GM18909 (cell line): Measurements from ENCODE around the gene FDX2.
"Not testable (repeated sequence)": the region's sequence is repeated elsewhere in the genome, so short reads cannot be mapped to it uniquely, and the experiment has no call there.

Experiments
- ATAC-seq: cut with Tn5 transposase; IDR thresholded peaks from one replicate; pipeline ENCODE4 v1.9.1; 2021; ENCODE audit warnings: mild to moderate bottlenecking; ENCODE audit not compliant: unreplicated experiment, poor library complexity

Gene FDX2

GRCh38 chr19:10285393-10285792 lies 30.4 kb downstream of the FDX2 start:
- ATAC-seq: no peak

GRCh38 chr19:10284960-10285278 lies 30.9 kb downstream of the FDX2 start:
- no peak for ATAC-seq

DNA sequence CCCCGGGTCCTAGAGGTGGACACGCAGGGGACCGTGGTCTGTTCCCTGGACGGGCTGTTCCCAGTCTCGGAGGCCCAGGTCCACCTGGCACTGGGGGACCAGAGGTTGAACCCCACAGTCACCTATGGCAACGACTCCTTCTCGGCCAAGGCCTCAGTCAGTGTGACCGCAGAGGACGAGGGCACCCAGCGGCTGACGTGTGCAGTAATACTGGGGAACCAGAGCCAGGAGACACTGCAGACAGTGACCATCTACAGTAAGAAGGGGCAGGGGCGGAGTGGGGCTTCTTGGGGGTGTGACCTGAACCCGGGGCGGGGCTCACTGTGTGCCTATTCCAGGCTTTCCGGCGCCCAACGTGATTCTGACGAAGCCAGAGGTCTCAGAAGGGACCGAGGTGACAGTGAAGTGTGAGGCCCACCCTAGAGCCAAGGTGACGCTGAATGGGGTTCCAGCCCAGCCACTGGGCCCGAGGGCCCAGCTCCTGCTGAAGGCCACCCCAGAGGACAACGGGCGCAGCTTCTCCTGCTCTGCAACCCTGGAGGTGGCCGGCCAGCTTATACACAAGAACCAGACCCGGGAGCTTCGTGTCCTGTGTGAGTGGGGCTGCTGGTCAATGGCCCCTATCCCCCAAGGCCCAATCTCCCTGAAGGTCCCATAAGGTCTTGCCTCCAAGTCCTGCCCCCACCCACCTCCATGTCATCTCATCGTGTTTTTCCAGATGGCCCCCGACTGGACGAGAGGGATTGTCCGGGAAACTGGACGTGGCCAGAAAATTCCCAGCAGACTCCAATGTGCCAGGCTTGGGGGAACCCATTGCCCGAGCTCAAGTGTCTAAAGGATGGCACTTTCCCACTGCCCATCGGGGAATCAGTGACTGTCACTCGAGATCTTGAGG lies 31.5 kb downstream of the FDX2 start:
- ATAC-seq: no peak

GRCh38 chr19:10283301-10284064 lies 32.3 kb downstream of the FDX2 start:
- no peak for ATAC-seq

DNA sequence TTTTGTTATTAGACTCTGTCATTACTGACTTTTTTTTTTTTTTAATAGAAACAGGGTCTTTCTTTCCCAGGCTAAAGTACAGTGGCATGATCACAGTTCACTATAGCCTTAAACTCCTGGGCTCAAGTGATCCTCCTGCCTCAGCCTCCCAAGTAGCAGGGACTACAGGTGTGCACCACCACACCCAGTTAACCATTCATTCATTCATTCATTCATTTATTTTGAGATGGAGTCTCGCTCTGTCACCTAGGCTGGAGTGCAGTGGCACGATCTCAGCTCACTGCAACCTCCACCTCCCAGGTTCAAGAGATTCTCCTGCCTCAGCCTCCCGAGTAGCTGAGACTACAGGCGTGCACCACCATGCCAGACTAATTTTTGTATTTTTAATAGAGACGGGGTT lies 33.8 kb downstream of the FDX2 start:
- ATAC-seq: not testable (repeated sequence)

DNA sequence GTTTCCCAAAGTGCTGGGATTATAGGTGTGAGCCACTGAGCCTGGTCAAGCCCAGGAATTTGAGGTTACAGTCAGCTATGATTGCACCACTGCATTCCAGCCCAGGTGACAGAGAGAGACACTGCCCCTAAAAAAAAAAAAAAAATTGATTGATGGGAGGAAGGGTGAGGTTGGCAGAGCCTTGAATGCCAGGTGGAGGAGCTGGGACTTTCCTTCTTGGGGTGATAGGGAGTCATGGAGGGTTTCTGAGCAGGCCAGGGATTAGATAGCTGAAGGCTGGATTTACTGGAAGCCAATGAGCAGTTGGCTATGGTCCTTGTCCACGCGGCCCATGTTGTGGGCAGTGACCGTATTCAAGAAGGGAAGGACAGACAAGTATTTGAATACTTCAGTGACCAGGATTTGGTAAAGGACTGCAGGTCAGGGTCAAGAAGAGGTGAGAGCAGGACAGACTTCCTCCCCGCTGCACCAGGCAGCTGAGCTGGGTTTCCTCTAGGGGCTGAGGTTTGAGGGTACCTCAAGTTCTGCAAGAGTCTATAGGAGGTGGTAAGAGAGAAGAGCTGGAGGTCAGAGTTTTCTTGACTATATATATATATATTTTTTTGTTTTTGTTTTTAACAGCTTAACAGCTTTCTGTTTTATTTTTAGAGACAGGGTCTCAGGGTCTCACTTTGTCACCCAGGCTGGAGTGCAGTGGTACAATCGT lies 35.9 kb downstream of the FDX2 start:
- no peak for ATAC-seq

DNA sequence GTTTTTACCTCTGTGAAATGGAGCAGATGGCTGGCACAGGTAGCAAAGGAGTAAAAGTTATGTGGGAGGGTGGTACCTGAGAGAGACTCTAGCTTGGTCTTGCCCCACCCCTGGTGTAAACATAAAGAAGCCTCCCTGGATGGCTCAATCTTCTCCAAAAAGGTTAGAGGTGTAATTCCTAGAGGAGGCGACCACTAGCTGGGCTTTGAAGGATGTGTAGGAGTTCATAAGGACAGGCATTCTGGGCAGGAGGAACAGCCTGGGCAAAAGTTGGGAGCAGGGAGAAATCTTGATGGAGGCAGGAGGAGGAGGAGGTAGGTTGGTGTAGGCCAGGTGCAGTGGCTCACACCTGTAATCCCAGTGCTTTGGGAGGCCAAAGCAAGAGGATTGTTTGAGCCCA lies 36.9 kb downstream of the FDX2 start:
- no peak for ATAC-seq

DNA sequence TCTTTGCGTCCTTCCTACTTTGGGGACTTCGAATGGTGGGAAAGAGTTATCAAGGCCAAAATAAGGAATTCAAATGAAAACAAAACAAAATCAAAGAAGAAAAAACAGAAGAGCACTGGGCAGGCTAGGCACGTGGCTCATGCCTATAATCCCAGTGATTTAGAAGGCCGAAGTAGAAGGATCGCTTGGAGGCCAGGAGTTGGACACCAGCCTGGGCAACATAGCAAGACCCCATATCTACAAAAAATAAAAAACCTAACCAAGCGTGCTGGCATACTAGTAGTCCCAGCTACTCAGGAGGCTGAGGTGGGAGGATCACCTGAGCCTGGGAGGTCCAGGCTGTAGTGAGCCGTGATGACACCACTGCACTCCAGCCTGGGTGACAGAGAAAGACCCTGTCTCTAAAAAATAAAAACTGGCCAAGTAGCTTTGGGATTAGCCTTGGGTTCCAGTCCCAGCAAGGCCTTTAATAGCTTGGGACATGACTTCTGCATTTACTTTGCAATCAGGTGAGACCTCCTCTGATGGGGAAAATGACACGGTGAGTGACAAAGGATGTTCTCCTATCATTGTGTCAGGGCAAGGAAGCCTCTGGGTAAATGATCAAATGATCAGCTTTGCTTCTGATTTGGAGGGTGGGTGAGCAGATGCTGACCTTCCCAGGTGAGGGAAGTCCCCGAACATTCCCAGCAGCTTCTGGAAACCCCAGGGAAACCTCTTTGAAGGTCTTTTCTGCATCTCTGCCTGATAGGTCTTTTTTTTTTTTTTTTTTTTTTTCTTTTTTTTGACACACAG lies 37.8 kb downstream of the FDX2 start:
- no peak for ATAC-seq

DNA sequence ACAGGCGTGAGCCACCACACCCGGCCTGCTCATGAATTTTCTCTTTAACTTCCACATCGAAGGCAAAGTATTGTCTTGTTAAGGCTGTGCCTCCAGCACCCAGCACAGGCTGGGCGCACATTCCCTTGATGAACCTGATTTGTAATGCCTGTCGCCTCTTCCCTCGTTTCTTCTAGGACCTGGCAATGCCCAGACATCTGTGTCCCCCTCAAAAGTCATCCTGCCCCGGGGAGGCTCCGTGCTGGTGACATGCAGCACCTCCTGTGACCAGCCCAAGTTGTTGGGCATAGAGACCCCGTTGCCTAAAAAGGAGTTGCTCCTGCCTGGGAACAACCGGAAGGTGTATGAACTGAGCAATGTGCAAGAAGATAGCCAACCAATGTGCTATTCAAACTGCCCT lies 41.2 kb downstream of the FDX2 start:
- no peak for ATAC-seq

- peak; percentile 31 for ATAC-seq
Measured at GRCh38 chr19:10271543-10272086, 44.2 kb downstream of the FDX2 start.

DNA sequence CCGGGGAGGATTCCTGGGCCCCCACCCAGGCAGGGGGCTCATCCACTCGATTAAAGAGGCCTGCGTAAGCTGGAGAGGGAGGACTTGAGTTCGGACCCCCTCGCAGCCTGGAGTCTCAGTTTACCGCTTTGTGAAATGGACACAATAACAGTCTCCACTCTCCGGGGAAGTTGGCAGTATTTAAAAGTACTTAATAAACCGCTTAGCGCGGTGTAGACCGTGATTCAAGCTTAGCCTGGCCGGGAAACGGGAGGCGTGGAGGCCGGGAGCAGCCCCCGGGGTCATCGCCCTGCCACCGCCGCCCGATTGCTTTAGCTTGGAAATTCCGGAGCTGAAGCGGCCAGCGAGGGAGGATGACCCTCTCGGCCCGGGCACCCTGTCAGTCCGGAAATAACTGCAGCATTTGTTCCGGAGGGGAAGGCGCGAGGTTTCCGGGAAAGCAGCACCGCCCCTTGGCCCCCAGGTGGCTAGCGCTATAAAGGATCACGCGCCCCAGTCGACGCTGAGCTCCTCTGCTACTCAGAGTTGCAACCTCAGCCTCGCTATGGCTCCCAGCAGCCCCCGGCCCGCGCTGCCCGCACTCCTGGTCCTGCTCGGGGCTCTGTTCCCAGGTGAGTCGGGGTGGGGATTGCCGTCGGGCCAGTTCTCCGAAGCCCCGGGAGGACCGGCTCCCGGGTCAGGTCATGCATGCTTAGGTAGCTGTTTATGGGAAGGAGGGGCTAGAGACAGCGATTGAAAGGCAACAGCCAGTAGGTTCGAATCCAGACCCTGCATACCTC lies 45.0 kb downstream of the FDX2 start, which contains the start of gene ICAM1:
Gene ICAM1, plus strand, starts transcription at position 505 of the 779 bp plus-strand sequence. Its CDS starts 40 bp downstream, at position 545.
- peak; percentile 52 for ATAC-seq

DNA sequence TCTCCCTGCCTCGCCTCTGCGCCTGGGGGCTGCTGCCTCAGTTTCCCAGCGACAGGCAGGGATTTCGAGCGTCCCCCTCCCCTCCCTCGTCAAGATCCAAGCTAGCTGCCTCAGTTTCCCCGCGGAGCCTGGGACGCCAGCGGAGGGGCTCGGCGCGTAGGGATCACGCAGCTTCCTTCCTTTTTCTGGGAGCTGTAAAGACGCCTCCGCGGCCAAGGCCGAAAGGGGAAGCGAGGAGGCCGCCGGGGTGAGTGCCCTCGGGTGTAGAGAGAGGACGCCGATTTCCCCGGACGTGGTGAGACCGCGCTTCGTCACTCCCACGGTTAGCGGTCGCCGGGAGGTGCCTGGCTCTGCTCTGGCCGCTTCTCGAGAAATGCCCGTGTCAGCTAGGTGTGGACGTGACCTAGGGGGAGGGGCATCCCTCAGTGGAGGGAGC lies 45.6 kb downstream of the FDX2 start:
- ATAC-seq: peak; percentile 32

GRCh38 chr19:10269333-10270179 lies 46.3 kb downstream of the FDX2 start:
- no peak for ATAC-seq

DNA sequence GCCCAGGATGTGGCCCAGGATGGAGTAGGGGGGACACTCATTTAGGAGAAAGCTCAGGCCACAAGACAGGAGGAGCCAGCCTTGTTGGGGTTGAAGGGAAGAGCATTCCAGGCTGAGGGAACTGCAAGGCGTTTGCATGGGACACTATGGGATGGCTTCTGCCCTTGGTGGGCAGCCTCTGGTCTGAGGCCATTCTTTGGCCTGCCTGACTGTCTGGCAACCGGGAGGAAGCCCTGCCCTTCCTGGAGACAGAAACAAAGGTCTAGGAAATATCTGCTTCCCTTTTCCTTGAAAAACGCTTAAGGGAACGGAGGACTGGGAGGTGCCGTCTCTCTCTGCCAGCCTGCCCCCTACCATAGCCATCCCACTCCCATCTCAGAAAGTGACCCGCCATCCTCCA lies 47.7 kb downstream of the FDX2 start:
- no peak for ATAC-seq

DNA sequence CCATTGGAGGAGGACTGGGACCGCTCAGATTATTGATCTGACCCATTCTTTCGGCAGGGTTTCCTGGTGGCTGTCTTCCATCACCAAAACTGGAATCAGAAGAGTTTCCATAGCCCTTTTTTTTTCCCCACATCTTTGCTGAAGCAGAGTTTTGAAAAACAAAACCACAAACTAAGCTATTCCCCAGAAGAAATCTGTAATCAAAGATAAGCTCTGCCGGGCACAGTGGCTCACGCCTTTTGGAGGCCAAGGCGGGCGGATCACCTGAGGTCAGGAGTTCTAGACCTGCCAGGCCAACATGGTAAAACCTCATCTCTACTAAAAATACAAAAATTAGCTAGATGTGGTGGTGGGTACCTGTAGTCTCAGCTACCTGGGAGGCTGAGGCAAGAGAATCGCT lies 49.1 kb downstream of the FDX2 start:
- no peak for ATAC-seq

DNA sequence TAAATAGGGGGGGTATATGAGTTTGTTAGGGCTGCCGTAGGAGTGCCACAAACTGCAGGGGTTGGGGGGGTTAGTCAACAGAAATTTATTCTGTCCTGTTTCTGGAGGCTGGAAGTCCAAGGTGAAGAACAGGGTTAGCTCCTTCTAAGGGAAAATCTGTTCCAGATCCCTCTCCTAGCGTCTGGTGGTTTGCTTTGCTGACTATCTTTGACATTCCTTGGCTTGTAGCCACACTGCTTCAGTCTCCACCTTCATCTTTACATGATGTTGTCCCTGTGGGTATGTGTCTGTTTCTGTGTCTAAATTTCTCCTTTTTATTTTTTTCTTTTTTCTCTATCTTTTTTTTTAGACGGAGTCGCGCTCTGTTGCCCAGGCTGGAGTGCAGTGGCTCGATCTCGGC lies 53.0 kb downstream of the FDX2 start:
- no peak for ATAC-seq

DNA sequence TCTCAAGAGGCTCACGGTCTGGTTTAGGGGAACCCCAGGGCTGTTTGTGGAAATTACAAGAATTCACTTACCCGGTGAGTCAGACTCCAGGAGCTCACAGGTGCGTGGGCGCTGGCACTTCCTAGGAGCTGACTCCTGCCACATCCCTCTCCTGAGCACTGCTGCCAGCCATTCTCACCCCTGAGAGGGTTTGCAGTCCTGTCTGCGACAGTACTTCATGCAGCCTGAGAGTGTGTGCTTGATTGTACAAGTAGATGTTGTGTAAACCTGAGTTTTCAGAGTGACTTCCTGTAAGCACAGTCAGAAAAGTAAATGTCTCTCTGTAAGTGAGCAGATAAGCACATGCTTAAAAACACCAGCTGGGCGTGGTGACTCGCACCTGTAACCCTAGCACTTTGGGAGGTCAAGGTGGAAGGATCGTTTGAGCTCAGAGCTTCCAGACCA lies 55.7 kb downstream of the FDX2 start:
- ATAC-seq: no peak
